HG03064 (cell line): ENCODE measurements around the gene KCNG4.

Experiments used
- ATAC-seq: cut with Tn5 transposase; IDR thresholded peaks from one replicate; pipeline ENCODE4 v1.9.1; 2021; ENCODE audit warnings: low read depth; ENCODE audit not compliant: unreplicated experiment

Gene KCNG4

GRCh38 chr16:84267380-84267779, 27.6 kb upstream of the KCNG4 start:
- no peak for ATAC-seq

GRCh38 chr16:84266451-84266850, 26.6 kb upstream of the KCNG4 start:
- ATAC-seq = no peak

GRCh38 chr16:84262939-84263338, 23.1 kb upstream of the KCNG4 start:
- no peak for ATAC-seq

GRCh38 chr16:84262031-84262430, 22.2 kb upstream of the KCNG4 start:
- ATAC-seq = no peak

GRCh38 chr16:84260766-84261554, 21.1 kb upstream of the KCNG4 start:
- no peak for ATAC-seq

- no peak for ATAC-seq
Observed at GRCh38 chr16:84259691-84260090, 19.9 kb upstream of the KCNG4 start.

GRCh38 chr16:84258266-84258665, 18.5 kb upstream of the KCNG4 start:
- no peak for ATAC-seq

- ATAC-seq = no peak
Observed at GRCh38 chr16:84255050-84255810, 15.4 kb upstream of the KCNG4 start.

- ATAC-seq = no peak
Observed at GRCh38 chr16:84254062-84254461, 14.2 kb upstream of the KCNG4 start.

GRCh38 chr16:84253173-84253572, 13.4 kb upstream of the KCNG4 start:
- ATAC-seq = no peak

GRCh38 chr16:84252184-84252583, 12.4 kb upstream of the KCNG4 start:
- ATAC-seq = no peak

GRCh38 chr16:84247844-84248243, 8.0 kb upstream of the KCNG4 start:
- no peak for ATAC-seq

GRCh38 chr16:84247331-84247730, 7.5 kb upstream of the KCNG4 start:
- no peak for ATAC-seq

- no peak for ATAC-seq
Observed at GRCh38 chr16:84246679-84247077, 6.9 kb upstream of the KCNG4 start.

- no peak for ATAC-seq
Observed at GRCh38 chr16:84245956-84246678, 6.3 kb upstream of the KCNG4 start.

GRCh38 chr16:84244728-84245127, 4.9 kb upstream of the KCNG4 start:
- ATAC-seq = no peak

- no peak for ATAC-seq
Observed at GRCh38 chr16:84243732-84244131, 3.9 kb upstream of the KCNG4 start.

- ATAC-seq = no peak
Observed at GRCh38 chr16:84242839-84243238, 3.0 kb upstream of the KCNG4 start.

GRCh38 chr16:84241778-84242177, 2.0 kb upstream of the KCNG4 start:
- ATAC-seq = no peak

- no peak for ATAC-seq
Observed at GRCh38 chr16:84240455-84240854, 643 bp upstream of the KCNG4 start.

- no peak for ATAC-seq
Observed at GRCh38 chr16:84239141-84239769, 557 bp downstream of the KCNG4 start.
